Activated naive CD8-positive, alpha-beta T cell treated with anti-CD3 and anti-CD28 coated beads, Interleukin-2, amount 10 ng/mL, durations not matched to agents 7 days and 5 days (primary cell): ENCODE measurements around the gene VPS37C. TPM values are rescaled to one million over a fixed set of nuclear protein-coding genes. Genes with fewer than 3 reads are reported as not detected.
"Not testable (repeated sequence)": the region's sequence is repeated elsewhere in the genome, so short reads cannot be mapped to it uniquely, and the experiment has no call there.

Source experiments
- ATAC-seq: fragments of 150-1000 bp; cut with Tn5 transposase; one replicate; pipeline ENCODE4 v1.10.0; 2021; ENCODE audit warnings: low read depth, moderate library complexity
- POLR2A ChIA-PET: fragments of 350-600 bp; sonication (Branson Sonifier 250); formaldehyde crosslinking; loops from one replicate; lab custom pipeline; 2021; ENCODE audit warnings: antibody characterized with exemption; lab: Charles Lee
- DNase-seq: peaks from one replicate; pipeline ENCODE4 v3.0.0; 2021
- H3K27ac Mint-ChIP-seq: one replicate; pipeline ENCODE4 v1.8.0; 2022; ENCODE audit warnings: mild to moderate bottlenecking, mixed read lengths
- H3K27me3 Mint-ChIP-seq: one replicate; pipeline ENCODE4 v1.8.0; 2022; ENCODE audit warnings: mild to moderate bottlenecking, moderate library complexity, mixed read lengths
- H3K36me3 Mint-ChIP-seq: one replicate; pipeline ENCODE4 v1.8.0; 2021; ENCODE audit warnings: mild to moderate bottlenecking, mixed read lengths
- H3K4me1 Mint-ChIP-seq: one replicate; pipeline ENCODE4 v1.8.0; 2021; ENCODE audit warnings: mixed read lengths
- H3K4me3 Mint-ChIP-seq: one replicate; pipeline ENCODE4 v1.8.0; 2022; ENCODE audit warnings: mild to moderate bottlenecking, moderate library complexity, mixed read lengths
- H3K9me3 Mint-ChIP-seq: one replicate; pipeline ENCODE4 v1.8.0; 2021; ENCODE audit warnings: mixed read lengths
- total RNA-seq, 2 experiments: library from RNA; stranded (reverse); gene quantifications; one replicate each; pipeline ENCODE4 v1.2.3, GENCODE V29; 2021

The VPS37C gene
- total RNA-seq, 2 experiments from 2014 or later = 5.6 to 6.0 TPM

DNA sequence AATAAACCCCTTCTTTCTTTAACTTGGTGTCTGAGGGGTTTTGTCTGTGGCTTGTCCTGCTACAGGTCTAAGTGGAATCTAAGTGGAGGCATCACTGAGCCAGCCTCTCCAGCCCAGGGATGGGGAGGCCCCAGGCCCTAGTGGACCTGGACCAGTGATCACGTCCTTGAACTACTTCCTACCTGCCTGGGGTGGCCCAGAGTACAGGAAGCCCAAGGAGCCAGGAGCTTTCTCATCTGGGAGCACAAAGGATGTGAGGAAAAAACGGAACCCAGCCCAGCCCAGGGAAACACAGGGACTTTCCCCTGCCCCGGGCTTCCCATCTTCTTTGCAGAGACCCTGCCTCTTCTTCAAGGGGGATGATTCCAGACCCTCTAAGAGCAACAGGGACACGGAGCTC lies 62.4 kb downstream of the VPS37C start:
- no peak overlapping the region for H3K4me3 Mint-ChIP-seq
- H3K27me3 Mint-ChIP-seq = no peaks in the 10 kb centered on the region
- no peak for ATAC-seq
- peaks cover 9% of the 10 kb centered on the region for H3K36me3 Mint-ChIP-seq
- peaks cover 20% of the 10 kb centered on the region for H3K4me1 Mint-ChIP-seq
- peak; percentile 25 for DNase-seq
- no peak overlapping the region for H3K27ac Mint-ChIP-seq
- H3K9me3 Mint-ChIP-seq = no peaks in the 10 kb centered on the region
- POLR2A ChIA-PET = no interaction called here

DNA sequence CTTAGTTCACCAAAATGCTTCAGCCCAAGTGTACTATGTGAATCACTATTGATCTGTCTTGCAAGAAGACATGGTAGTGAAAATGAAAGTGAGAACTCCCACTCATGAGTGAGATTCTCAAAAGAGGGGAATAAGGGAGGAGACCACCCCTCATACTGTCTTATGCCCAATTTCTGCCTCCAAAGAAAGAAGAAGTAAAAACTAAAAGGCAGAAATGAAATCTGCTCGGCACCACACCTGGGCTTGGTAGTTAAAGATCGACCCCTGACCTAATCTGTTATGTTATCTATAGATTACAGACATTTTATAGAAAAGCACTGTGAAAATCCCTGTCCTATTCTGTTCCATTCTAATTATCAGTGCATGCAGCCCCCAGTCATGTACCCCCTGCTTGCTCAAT lies 63.0 kb downstream of the VPS37C start:
- H3K27me3 Mint-ChIP-seq, H3K27ac Mint-ChIP-seq, POLR2A ChIA-PET, H3K4me3 Mint-ChIP-seq, H3K9me3 Mint-ChIP-seq, DNase-seq, ATAC-seq, H3K36me3 Mint-ChIP-seq: not testable (repeated sequence)
- H3K4me1 Mint-ChIP-seq = peaks cover 20% of the 10 kb centered on the region

DNA sequence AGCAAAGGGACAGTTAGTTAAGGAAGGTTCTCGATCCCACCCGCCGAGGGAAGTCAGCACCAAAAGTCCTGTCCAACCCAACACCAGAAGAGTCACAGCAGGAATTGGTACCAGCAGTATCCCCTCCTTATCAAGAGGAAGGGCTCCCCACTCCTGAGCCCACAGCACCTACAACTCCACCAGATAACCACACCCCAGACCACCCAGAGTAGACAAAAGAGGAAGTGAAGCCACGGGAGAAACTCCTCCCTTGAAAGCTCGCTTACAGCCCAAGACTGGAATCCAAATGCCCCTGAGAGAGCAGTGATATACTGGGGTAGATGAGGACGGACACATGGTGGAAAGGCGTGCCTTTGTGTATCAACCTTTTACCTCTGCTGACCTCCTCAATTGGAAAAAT lies 66.2 kb downstream of the VPS37C start:
- H3K4me3 Mint-ChIP-seq = peak overlapping the region; percentile 44
- no peaks in the 10 kb centered on the region for H3K27me3 Mint-ChIP-seq
- H3K27ac Mint-ChIP-seq = peak overlapping the region; percentile 62
- H3K9me3 Mint-ChIP-seq = no peaks in the 10 kb centered on the region
- H3K4me1 Mint-ChIP-seq = peaks cover 49% of the 10 kb centered on the region
- POLR2A ChIA-PET = no interaction called here
- ATAC-seq (no peak), DNase-seq (no peak)
- H3K36me3 Mint-ChIP-seq = peaks cover 3% of the 10 kb centered on the region

DNA sequence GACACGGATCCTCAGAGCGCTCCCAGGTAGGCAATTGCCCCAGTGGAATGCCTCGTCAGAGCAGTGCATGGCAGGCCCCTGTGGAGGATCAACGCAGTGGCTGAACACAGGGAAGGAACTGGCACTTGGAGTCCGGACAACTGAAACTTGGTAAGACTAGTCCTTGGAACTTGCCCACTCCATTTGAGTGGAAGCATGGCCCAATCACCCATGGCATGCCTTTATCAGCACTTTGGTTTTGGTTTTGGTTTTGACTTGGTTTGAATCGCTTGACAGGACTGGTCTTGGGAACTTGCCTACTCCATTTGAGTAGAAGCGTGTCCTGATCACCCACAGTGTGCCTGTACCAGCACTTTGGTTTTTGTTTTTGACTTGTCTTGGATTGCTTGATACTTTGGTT lies 67.1 kb downstream of the VPS37C start:
- Mint-ChIP-seq H3K4me1 (peaks cover 52% of the 10 kb centered on the region), H3K4me3 (peak overlapping the region; percentile 6), H3K27ac (peak overlapping the region; percentile 49)
- not testable (repeated sequence) for H3K27me3 Mint-ChIP-seq, H3K9me3 Mint-ChIP-seq, ATAC-seq, H3K36me3 Mint-ChIP-seq
- POLR2A ChIA-PET = interaction anchor here (2.8 to 4.0 kb wide), 2 partner anchors 8 to 52 kb away, joined by 12 to 23 read pairs; partner anchors contain the start of gene CD5
- peak; percentile 26 for DNase-seq

DNA sequence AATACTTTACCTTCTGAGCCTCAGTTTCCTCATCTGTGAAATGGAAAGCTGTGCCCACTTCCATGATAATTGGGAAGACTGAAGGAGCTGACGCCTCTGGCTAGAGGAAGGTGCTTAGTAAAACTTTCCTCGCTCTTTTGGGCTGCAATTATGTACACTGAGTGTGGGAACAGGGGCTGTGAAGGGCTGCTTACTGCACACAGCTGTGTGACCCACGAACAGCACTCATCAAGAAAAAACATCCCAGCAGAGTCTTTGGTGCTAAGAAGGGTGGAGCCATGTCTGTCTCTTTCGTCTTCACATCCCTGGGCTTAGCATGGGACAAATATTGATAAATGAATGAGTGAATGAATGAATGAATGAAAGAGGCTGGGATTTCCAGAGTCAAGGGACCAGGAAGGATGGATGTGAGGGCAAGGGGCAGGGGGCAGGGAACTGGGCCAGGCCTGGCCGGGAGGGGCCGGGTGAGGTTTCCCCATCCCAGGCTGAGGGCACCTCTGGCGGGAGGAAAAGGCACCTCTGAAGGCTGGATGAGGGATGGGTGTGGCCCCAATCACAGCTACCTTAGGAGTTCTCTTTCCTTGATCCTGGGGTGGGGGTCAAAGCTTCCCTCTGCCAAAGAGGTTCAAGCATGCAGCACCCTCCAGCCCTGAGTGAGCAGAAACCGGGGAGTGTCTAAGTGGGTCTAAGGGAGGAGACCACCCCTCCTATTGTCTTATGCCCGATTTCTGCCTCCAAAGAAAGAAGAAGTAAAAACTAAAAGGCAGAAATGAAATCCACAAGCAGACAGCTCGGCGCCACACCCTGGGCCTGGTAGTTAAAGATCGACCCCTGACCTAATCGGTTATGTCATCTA lies 68.1 kb downstream of the VPS37C start:
- Mint-ChIP-seq H3K4me3 (peak overlapping the region; percentile 84), H3K4me1 (peaks cover 54% of the 10 kb centered on the region), H3K27ac (peak overlapping the region; percentile 94), H3K27me3 (no peaks in the 10 kb centered on the region), H3K9me3 (no peaks in the 10 kb centered on the region), H3K36me3 (peaks cover 3% of the 10 kb centered on the region)
- peak; percentile 17 for ATAC-seq
- POLR2A ChIA-PET = interaction anchor here (0.5 to 4.9 kb wide), 11 partner anchors 9 to 179 kb away, joined by 3 to 28 read pairs (median 8); partner anchors contain the start of genes CD5 and TMEM109
- peak; percentile 21 for DNase-seq

DNA sequence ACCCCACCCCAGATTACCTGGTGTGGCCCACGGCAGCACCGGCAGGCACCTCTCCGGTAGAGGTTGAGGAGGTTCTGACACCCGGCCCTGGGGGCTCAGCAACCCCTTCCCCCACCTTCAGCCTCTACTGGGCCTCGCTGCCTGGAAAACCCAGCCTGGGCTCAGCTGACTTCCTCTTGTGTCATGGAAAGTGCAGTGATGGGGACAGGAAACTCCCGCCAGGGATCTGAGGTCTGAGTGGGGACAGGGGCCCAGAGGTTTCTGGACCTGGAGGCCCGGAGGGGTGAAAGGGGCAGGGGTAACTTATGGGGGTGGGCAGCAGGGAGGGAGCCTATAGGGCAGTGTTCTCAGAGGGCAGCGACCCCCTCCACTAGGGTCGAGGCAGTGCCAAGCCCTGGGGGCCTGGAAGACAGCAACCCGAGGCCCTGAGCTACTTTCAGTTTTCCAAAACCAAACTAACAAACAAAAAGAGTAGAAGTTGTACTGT lies 68.9 kb downstream of the VPS37C start:
- DNase-seq (peak; percentile 64), ATAC-seq (peak; percentile 63)
- POLR2A ChIA-PET = interaction anchor here (0.5 to 4.9 kb wide), 14 partner anchors 10 to 178 kb away, joined by 3 to 28 read pairs (median 7); partner anchors contain the start of genes CD5 and TMEM109
- Mint-ChIP-seq H3K36me3 (peaks cover 3% of the 10 kb centered on the region), H3K4me1 (peaks cover 61% of the 10 kb centered on the region), H3K27ac (peak overlapping the region; percentile 94), H3K9me3 (no peaks in the 10 kb centered on the region), H3K27me3 (no peaks in the 10 kb centered on the region), H3K4me3 (peak overlapping the region; percentile 84)

DNA sequence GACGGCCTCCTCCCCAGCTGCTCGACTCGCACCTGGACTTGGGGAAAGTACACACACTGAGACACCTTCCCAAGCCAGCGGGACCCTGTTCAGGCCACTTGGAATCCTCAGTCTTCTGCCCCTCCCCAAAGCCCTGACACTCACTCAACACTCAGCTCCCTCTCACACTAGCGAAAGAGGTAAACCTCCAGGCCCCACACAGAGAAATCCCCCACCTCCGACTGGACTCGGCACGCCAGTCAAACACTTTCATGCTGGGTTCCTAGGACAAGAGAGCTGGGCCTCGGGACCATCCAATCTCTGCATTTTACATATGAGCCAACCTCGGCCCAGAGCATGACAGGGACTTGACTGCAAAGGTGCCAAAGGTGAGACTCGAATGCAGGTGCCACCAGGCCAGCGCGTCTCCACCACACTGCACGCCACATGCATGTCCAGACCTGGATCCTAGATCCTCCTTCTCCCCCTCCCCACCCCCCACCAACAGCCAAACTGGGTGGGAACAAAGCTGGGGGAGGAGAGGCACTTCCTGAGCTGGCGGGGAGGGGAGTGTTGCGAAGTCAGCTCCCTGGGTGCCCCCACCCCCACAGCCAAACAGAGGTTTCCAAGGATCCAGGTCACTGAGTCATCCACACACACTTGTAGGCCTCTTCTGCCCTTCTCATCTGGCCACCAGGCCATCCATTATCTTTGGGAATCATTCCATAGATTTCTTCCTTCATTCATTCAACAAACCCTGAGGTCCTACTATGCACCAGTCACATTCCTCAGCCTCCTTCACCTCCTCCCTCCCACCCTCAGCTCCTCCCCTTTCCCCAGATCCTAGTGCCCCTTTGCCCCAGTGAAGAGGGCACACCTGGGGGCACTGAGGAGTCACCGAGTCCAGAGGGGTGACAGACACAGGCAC lies 69.6 kb downstream of the VPS37C start:
- Mint-ChIP-seq H3K36me3 (peaks cover 3% of the 10 kb centered on the region), H3K9me3 (no peaks in the 10 kb centered on the region), H3K27ac (peak overlapping the region; percentile 94), H3K27me3 (no peaks in the 10 kb centered on the region), H3K4me1 (peaks cover 62% of the 10 kb centered on the region), H3K4me3 (peak overlapping the region; percentile 84)
- DNase-seq = peak; percentile 49
- peak; percentile 46 for ATAC-seq
- POLR2A ChIA-PET = interaction anchor here (0.9 to 4.9 kb wide), 13 partner anchors 10 to 178 kb away, joined by 3 to 28 read pairs (median 8); partner anchors contain the start of genes CD5 and TMEM109

DNA sequence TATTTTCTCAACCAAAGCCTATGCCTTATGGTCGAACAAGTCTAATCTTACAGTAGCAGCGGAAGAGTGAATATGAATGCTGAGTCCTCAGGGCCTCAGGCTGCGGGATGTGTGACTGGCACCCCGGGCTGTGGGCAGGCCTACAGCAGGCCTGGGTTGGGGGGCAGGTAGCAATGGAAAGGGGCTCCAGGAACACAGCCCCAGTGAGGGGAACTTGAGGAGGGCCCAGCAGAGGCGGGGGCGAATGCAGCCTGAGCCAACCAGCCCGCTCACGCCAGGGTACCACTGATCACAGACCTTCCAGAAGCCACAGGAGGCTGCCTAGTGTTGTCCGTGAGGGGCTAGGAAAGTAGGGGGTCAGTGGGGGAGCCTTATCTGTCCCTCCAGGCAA lies 70.2 kb downstream of the VPS37C start:
- ATAC-seq (no peak), DNase-seq (no peak)
- POLR2A ChIA-PET = interaction anchor here (1.0 to 4.9 kb wide), 6 partner anchors 10 to 30 kb away, joined by 3 to 28 read pairs (median 11); partner anchors contain the start of gene CD5
- Mint-ChIP-seq H3K4me3 (peak overlapping the region; percentile 84), H3K9me3 (no peaks in the 10 kb centered on the region), H3K27ac (peak overlapping the region; percentile 94), H3K27me3 (no peaks in the 10 kb centered on the region), H3K36me3 (peaks cover 3% of the 10 kb centered on the region), H3K4me1 (peaks cover 62% of the 10 kb centered on the region)

DNA sequence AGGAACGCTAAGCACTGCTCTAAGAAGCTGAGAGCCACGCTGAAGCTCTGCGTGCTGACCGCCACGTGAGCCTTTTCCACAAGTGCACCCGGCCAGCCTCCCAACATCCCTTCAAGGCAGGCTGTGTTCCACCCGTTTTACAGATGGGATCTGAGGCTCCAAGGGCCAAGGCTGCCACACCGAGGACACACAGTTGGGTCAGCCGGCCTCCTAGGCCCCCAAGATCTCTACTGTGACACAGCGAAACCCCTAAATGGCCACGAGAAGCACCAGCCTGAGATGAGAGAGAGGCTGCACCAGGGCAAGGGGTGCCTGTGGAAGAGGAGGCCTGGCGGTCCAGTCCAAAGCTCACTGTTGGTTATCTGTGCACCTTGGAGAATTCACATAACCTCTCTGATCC lies 70.7 kb downstream of the VPS37C start:
- peaks cover 62% of the 10 kb centered on the region for H3K4me1 Mint-ChIP-seq

DNA sequence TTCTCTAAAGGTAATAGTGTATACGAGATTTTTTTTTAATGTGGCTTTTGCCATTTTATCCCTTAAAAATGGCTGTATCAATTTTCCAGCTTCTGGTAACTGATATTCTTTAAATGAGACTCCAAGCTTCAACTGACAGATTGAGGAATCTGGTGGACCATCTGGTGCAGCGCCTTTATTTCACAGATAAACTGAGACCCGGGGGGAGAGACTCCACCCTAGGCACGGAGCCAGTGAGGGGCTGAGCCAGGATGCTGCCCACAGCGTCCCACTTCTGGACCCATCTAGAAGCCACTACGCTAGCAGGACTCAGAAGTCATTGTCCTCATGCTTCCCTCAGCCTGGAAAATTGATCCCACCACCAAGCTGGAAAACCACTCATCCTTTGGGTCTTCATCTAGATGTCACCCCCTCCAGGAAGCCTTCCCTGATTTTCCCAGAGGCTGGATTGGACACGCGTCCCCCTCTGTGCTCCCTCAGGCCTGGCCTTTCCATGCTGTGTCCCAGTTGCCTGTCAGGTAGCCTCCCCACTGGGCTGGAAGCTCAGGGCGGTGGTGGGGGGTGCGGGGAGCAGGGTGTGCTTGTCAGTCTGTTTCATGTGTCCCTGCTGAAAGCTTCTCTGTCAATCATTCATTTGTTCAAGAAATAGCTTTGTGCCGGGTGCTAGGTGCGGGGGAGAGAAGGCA lies 71.3 kb downstream of the VPS37C start:
- no peak overlapping the region for H3K27ac Mint-ChIP-seq
- H3K4me3 Mint-ChIP-seq = peak overlapping the region; percentile 19
- no peaks in the 10 kb centered on the region for H3K27me3 Mint-ChIP-seq
- peaks cover 56% of the 10 kb centered on the region for H3K4me1 Mint-ChIP-seq
- DNase-seq (no peak), ATAC-seq (no peak)
- H3K9me3 Mint-ChIP-seq = no peaks in the 10 kb centered on the region
- POLR2A ChIA-PET = interaction anchor here (4.0 to 4.9 kb wide), 2 partner anchors 8 to 12 kb away, joined by 23 to 28 read pairs; partner anchors contain the start of gene CD5
- H3K36me3 Mint-ChIP-seq = peaks cover 3% of the 10 kb centered on the region

More for the DNA sequence above, 70.7 kb downstream of the VPS37C start:
- DNase-seq (no peak), ATAC-seq (no peak)
- H3K9me3 Mint-ChIP-seq = no peaks in the 10 kb centered on the region
- POLR2A ChIA-PET = interaction anchor here (2.7 to 4.9 kb wide), 3 partner anchors 9 to 21 kb away, joined by 14 to 28 read pairs (median 23); partner anchors contain the start of gene CD5
- peak overlapping the region; percentile 84 for H3K4me3 Mint-ChIP-seq
- peak overlapping the region; percentile 94 for H3K27ac Mint-ChIP-seq
- no peaks in the 10 kb centered on the region for H3K27me3 Mint-ChIP-seq
- H3K36me3 Mint-ChIP-seq = peaks cover 3% of the 10 kb centered on the region

DNA sequence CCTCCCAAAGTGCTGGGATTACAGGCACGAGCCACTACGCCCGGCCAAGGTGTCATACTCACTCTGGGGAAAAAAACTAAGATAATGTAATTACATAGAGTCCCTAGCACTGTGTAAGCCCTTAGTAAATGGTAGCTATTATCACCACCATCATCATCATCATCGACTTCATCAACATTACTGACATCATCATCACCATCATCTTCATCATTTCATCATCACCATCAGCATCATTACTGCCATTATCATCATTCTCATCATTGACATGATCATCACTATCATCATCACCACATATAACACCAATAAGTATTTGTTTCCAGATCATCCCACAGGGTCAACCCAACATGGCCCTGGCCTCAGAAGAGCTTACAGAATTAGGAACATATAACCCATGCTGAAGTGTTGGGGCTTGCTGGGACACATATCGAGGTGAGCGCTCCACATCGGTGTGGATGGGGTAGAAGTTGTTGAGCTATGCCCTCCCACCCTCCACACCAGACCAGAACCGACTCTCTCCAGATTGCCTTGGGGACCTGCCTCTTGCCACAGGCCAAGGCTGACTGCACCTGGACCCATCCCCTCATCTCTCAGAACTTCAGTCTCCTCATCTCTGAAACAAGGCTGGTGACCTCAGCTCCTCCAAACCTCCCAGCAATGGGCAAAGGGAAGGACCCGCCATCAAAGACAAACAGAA lies 73.7 kb downstream of the VPS37C start:
- POLR2A ChIA-PET = interaction anchor here (0.6 to 1.5 kb wide), 2 partner anchors 9 to 42 kb away, joined by 3 to 4 read pairs; no protein-coding TSS in a partner anchor
- no peak for ATAC-seq
- no peaks in the 10 kb centered on the region for H3K27me3 Mint-ChIP-seq
- no peaks in the 10 kb centered on the region for H3K36me3 Mint-ChIP-seq
- peaks cover 1% of the 10 kb centered on the region for H3K9me3 Mint-ChIP-seq
- no peak for DNase-seq
- no peak overlapping the region for H3K4me3 Mint-ChIP-seq
- peaks cover 51% of the 10 kb centered on the region for H3K4me1 Mint-ChIP-seq
- H3K27ac Mint-ChIP-seq = peak overlapping the region; percentile 14
